Endodermal cell (in vitro differentiated cells): ENCODE measurements around the gene XRCC1. TPM values are rescaled to one million over a fixed set of nuclear protein-coding genes. Genes with fewer than 3 reads are reported as not detected.

Experiments used
- DNase-seq: peaks from one replicate; pipeline ENCODE4 v3.0.0-alpha.2; 2017
- H3K27ac ChIP-seq: 2 replicates; pipeline ENCODE4 v1.5.1; 2013; ENCODE audit warnings: mild to moderate bottlenecking, low read depth, low read length, moderate library complexity
- H3K27me3 ChIP-seq: 2 replicates; pipeline ENCODE4 v1.6.1; 2013; ENCODE audit warnings: mild to moderate bottlenecking, low read length, moderate library complexity; ENCODE audit not compliant: insufficient read depth, control insufficient read depth, poor library complexity, severe bottlenecking
- H3K36me3 ChIP-seq: 2 replicates; pipeline ENCODE4 v1.7.0; 2013; ENCODE audit warnings: mild to moderate bottlenecking, low read length, moderate library complexity; ENCODE audit not compliant: control insufficient read depth, insufficient read depth
- H3K4me1 ChIP-seq: one replicate; pipeline ENCODE4 v1.7.0; 2013; ENCODE audit warnings: low read length; ENCODE audit not compliant: control insufficient read depth, insufficient read depth
- H3K4me3 ChIP-seq: 2 replicates; pipeline ENCODE4 v1.5.1; 2013; ENCODE audit warnings: mild to moderate bottlenecking, low read length, moderate library complexity
- H3K9ac ChIP-seq: 2 replicates; pipeline ENCODE4 v1.6.1; 2013; ENCODE audit warnings: mild to moderate bottlenecking, low read length, moderate library complexity; ENCODE audit not compliant: poor library complexity, severe bottlenecking; ENCODE audit errors: extremely low read depth
- H3K9me3 ChIP-seq: 2 replicates; pipeline ENCODE4 v1.6.1; 2013; ENCODE audit warnings: mild to moderate bottlenecking, low read length, moderate library complexity; ENCODE audit not compliant: control insufficient read depth
- H3K27ac Mint-ChIP-seq: 2 replicates; pipeline ENCODE4 v1.8.0; 2020; ENCODE audit warnings: mixed read lengths
- H3K27me3 Mint-ChIP-seq: 2 replicates; pipeline ENCODE4 v1.8.0; 2021; ENCODE audit warnings: mild to moderate bottlenecking, mixed read lengths; ENCODE audit not compliant: insufficient read depth
- H3K36me3 Mint-ChIP-seq: 2 replicates; pipeline ENCODE4 v1.8.0; 2020; ENCODE audit warnings: low read depth, mixed read lengths
- H3K4me1 Mint-ChIP-seq: 2 replicates; pipeline ENCODE4 v1.8.0; 2020; ENCODE audit warnings: mixed read lengths
- H3K4me3 Mint-ChIP-seq: 2 replicates; pipeline ENCODE4 v1.8.0; 2020; ENCODE audit warnings: mild to moderate bottlenecking, moderate library complexity, mixed read lengths
- H3K9me3 Mint-ChIP-seq: 2 replicates; pipeline ENCODE4 v1.8.0; 2020; ENCODE audit warnings: mild to moderate bottlenecking, mixed read lengths
- WGBS, 2 experiments: methylation state at CpG; one replicate each; pipeline versions ENCODE4 v1.1.5 to v1.1.7; 2013; ENCODE audit warnings: missing lambda C conversion rate in 2 of 2, mixed read lengths in 1 of 2; ENCODE audit not compliant: insufficient coverage in 1 of 2, insufficient read length in 1 of 2; 5-methylcytosine and 5-hydroxymethylcytosine counted together
- total RNA-seq, 2 donors: library from RNA; stranded (reverse); fragmentation: NEBNext Ultra II Directional in 1 of 2; extraction: Animal tissue kit (Norgen Biotek cat#: 25700) in 1 of 2; gene quantifications; 2 replicates in 1 of 2; 3 replicates in 1 of 2; pipeline ENCODE4 v1.2.1, GENCODE V29; 2021
- TF ChIP-seq, protein P1 (sequence below): fragments of 200-600 bp; sonication (generic); conservative IDR thresholded peaks from 2 replicates; pipeline ENCODE4 v1.5.0; 2021; ENCODE audit warnings: antibody characterized with exemption, mild to moderate bottlenecking

XRCC1 gene
- total RNA-seq, 2 donors from 2014 or later: 48.8 to 52.1 TPM

DNA sequence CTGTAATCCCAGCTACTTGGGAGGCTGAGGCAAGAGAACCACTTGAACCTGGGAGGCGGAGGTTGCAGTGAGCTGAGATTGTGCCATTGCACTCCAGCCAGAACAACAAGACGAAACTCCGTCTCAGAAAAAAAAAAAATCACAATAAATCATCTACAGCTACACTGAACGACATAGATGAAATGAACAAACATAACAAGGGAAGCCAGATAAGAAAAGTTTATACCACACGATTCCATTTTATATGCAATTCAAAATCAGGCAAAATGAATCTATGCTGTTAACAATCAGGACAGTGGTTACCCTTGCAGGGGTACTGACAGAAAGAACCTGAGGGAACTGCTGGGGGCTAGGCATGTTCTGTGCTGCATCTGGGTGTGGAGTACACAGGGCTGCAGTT is 5.7 kb downstream of the XRCC1 start:
- Mint-ChIP-seq H3K27ac (no peak overlapping the region), H3K9me3 (no peaks in the 10 kb centered on the region)

DNA sequence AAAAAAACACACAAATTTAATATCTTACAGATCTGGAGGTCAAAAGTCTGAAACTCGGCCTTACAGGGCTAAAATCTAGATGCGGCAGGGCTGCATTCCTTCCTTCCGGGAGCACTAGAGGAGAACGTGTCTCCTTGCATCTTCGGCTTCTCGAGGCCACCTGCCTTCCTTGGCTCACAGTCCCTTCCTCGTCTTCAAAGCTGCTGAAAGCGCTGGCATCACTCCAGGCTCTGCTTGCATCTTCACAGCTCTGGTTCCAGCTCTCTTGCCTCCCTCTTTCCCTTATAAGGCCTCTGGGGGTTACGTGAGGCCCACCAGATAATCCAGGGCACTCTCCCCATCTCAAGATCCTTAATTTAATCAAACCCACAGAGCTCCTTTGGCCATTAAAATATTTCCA is 10.5 kb downstream of the XRCC1 start:
- H3K27me3 ChIP-seq: no peaks in the 10 kb centered on the region
- no peak overlapping the region for H3K4me3 ChIP-seq
- no peak for DNase-seq
- Mint-ChIP-seq H3K36me3 (peaks cover 36% of the 10 kb centered on the region), H3K9me3 (no peaks in the 10 kb centered on the region), H3K4me1 (no peaks in the 10 kb centered on the region), H3K4me3 (no peak overlapping the region), H3K27ac (no peak overlapping the region), H3K27me3 (no peaks in the 10 kb centered on the region)
- 91 to 92% methylated on average over 4 to 9 of the region's 9 CpGs for WGBS, 2 experiments
- no peak overlapping the region for H3K9ac ChIP-seq
- H3K27ac ChIP-seq: no peak overlapping the region
- peaks cover 6% of the 10 kb centered on the region for H3K36me3 ChIP-seq
- H3K9me3 ChIP-seq: no peaks in the 10 kb centered on the region
- TF ChIP-seq, protein P1, sequence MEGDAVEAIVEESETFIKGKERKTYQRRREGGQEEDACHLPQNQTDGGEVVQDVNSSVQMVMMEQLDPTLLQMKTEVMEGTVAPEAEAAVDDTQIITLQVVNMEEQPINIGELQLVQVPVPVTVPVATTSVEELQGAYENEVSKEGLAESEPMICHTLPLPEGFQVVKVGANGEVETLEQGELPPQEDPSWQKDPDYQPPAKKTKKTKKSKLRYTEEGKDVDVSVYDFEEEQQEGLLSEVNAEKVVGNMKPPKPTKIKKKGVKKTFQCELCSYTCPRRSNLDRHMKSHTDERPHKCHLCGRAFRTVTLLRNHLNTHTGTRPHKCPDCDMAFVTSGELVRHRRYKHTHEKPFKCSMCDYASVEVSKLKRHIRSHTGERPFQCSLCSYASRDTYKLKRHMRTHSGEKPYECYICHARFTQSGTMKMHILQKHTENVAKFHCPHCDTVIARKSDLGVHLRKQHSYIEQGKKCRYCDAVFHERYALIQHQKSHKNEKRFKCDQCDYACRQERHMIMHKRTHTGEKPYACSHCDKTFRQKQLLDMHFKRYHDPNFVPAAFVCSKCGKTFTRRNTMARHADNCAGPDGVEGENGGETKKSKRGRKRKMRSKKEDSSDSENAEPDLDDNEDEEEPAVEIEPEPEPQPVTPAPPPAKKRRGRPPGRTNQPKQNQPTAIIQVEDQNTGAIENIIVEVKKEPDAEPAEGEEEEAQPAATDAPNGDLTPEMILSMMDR: no peak
- no peaks in the 10 kb centered on the region for H3K4me1 ChIP-seq

More for the DNA sequence above, 5.7 kb downstream of the XRCC1 start:
- TF ChIP-seq, protein P1: no peak
- no peak overlapping the region for H3K4me3 ChIP-seq
- H3K4me1 ChIP-seq: no peaks in the 10 kb centered on the region
- 98 to 100% methylated on average over 4 to 5 of the region's 5 CpGs for WGBS, 2 experiments
- H3K9me3 ChIP-seq: no peaks in the 10 kb centered on the region
- H3K36me3 ChIP-seq: peaks cover 21% of the 10 kb centered on the region
- H3K27me3 ChIP-seq: no peaks in the 10 kb centered on the region
- H3K4me1 Mint-ChIP-seq: no peaks in the 10 kb centered on the region
- H3K4me3 Mint-ChIP-seq: no peak overlapping the region
- no peak for DNase-seq
- no peaks in the 10 kb centered on the region for H3K27me3 Mint-ChIP-seq
- H3K27ac ChIP-seq: no peak overlapping the region
- peaks cover 26% of the 10 kb centered on the region for H3K36me3 Mint-ChIP-seq
- H3K9ac ChIP-seq: no peak overlapping the region

DNA sequence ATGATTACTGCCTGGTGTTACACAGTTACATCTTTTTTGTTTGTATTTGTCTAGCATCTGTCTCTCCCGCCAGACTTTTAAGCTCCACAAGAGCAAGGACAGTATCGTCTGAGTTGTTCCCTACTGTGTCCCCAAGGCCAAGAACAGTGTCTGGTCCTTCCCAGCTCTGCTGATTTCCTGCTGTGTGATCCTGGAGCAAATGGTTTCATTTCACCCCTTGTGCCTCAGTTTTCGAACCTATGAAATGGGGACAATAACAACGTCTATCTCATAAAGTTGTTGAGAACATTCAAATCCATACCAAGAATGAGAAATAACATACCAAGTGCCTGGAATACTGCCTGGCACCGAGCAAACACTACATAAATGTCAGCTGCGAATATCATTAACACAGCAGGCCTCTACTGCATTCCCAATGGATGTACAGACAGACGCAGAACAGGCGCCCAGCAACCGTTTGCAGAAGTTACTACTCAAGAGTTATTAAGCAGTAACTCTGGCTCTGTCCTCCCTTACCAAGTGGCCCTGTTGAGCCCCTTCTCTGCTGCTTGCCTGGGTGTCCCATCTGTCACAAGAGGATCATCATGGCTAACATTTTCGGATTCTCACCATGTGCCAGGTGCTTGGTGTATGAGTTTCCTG is 11.4 kb downstream of the XRCC1 start:
- WGBS, 2 experiments: 80 to 85% methylated on average over 9 to 10 of the region's 10 CpGs

More for the DNA sequence above, 11.4 kb downstream of the XRCC1 start:
- no peak overlapping the region for H3K27ac ChIP-seq
- Mint-ChIP-seq H3K4me1 (no peaks in the 10 kb centered on the region), H3K27ac (no peak overlapping the region), H3K9me3 (no peaks in the 10 kb centered on the region), H3K27me3 (no peaks in the 10 kb centered on the region), H3K36me3 (peaks cover 38% of the 10 kb centered on the region), H3K4me3 (no peak overlapping the region)
- H3K4me3 ChIP-seq: no peak overlapping the region
- DNase-seq: no peak
- H3K9me3 ChIP-seq: no peaks in the 10 kb centered on the region
- H3K9ac ChIP-seq: no peak overlapping the region
- H3K4me1 ChIP-seq: no peaks in the 10 kb centered on the region
- TF ChIP-seq, protein P1: no peak
- no peaks in the 10 kb centered on the region for H3K27me3 ChIP-seq
- peaks cover 11% of the 10 kb centered on the region for H3K36me3 ChIP-seq
